IMR-90 (cell line): ENCODE data around the gene KIF1A. TPM values are rescaled to one million over a fixed set of nuclear protein-coding genes. Genes with fewer than 3 reads are reported as not detected.

Experiments used
- ATAC-seq: fragments of 200-7000 bp; cut with Tn5 transposase; 2 replicates; pipeline ENCODE4 v1.9.1; 2020; ENCODE audit warnings: low read depth, mild to moderate bottlenecking, moderate library complexity
- BruUV-seq: library from RNA; stranded (reverse); fragments of 400-500 nt; replicated peaks from 2 replicates; lab custom pipeline; 2021; lab: Mats Ljungman, UMichigan
- CTCF ChIA-PET: fragments of 300-600 bp; formaldehyde crosslinking; extraction: SDS; loops from one replicate; lab custom pipeline; 2021; ENCODE audit warnings: antibody characterized with exemption; lab: Yijun Ruan, JAX
- POLR2A ChIA-PET: fragments of 300-600 bp; sonication (Branson Sonifier 250); formaldehyde crosslinking; loops from one replicate; lab custom pipeline; 2022; ENCODE audit warnings: antibody characterized with exemption; ENCODE audit not compliant: unreplicated experiment; lab: Charles Lee
- DNase-seq: peaks from one replicate; pipeline ENCODE4 v3.0.0; 2013
- H2AFZ ChIP-seq: replicated peaks from 2 replicates; pipeline ENCODE3; 2013; ENCODE audit warnings: low read length, mild to moderate bottlenecking; ENCODE audit not compliant: poor library complexity
- H2AK5ac ChIP-seq: 2 replicates; pipeline ENCODE4 v1.6.1; 2013; ENCODE audit warnings: low read depth, low read length, inconsistent platforms
- H2AK9ac ChIP-seq: replicated peaks from 2 replicates; pipeline ENCODE3; 2013; ENCODE audit warnings: mild to moderate bottlenecking, low read depth, low read length, moderate library complexity; ENCODE audit not compliant: poor library complexity
- H2BK120ac ChIP-seq: 2 replicates; pipeline ENCODE4 v1.6.1; 2013; ENCODE audit warnings: low read depth, low read length, inconsistent platforms
- H2BK15ac ChIP-seq: 3 replicates; pipeline ENCODE4 v1.6.1; 2013; ENCODE audit warnings: low read depth, low read length, inconsistent platforms
- H2BK20ac ChIP-seq: 2 replicates; pipeline ENCODE4 v1.6.1; 2013; ENCODE audit warnings: low read depth, mild to moderate bottlenecking, inconsistent platforms, low read length, moderate library complexity
- H2BK5ac ChIP-seq: 2 replicates; pipeline ENCODE4 v1.6.1; 2013; ENCODE audit warnings: mild to moderate bottlenecking, low read depth, low read length, inconsistent platforms; ENCODE audit not compliant: poor library complexity, severe bottlenecking
- H3K14ac ChIP-seq: replicated peaks from 2 replicates; pipeline ENCODE4 v1.6.1; 2013; ENCODE audit warnings: low read depth, low read length, inconsistent platforms
- H3K18ac ChIP-seq: 2 replicates; pipeline ENCODE4 v1.6.1; 2013; ENCODE audit warnings: low read depth, low read length, control low read depth
- H3K23ac ChIP-seq: 2 replicates; pipeline ENCODE4 v1.6.1; 2013; ENCODE audit warnings: low read depth, low read length, inconsistent platforms
- H3K27ac ChIP-seq: 2 replicates; pipeline ENCODE4 v1.5.1; 2013; ENCODE audit warnings: mild to moderate bottlenecking, control low read depth, low read length; ENCODE audit not compliant: insufficient read depth
- H3K27me3 ChIP-seq: 2 replicates; pipeline ENCODE4 v1.6.1; 2013; ENCODE audit warnings: low read length; ENCODE audit not compliant: control insufficient read depth, insufficient read depth
- H3K36me3 ChIP-seq: 2 replicates; pipeline ENCODE4 v1.6.1; 2013; ENCODE audit warnings: low read length, mixed read lengths; ENCODE audit not compliant: control insufficient read depth, insufficient read depth
- H3K4ac ChIP-seq: 2 replicates; pipeline ENCODE4 v1.6.1; 2013; ENCODE audit warnings: low read depth, low read length, inconsistent platforms
- H3K4me1 ChIP-seq: 2 replicates; pipeline ENCODE4 v1.6.1; 2013; ENCODE audit warnings: low read length, mixed read lengths; ENCODE audit not compliant: control insufficient read depth, insufficient read depth
- H3K4me2 ChIP-seq: 2 replicates; pipeline ENCODE4 v1.6.1; 2013; ENCODE audit warnings: low read depth, mild to moderate bottlenecking, control low read depth, low read length, moderate library complexity
- H3K4me3 ChIP-seq: 2 replicates; pipeline ENCODE4 v1.5.1; 2013; ENCODE audit warnings: low read depth, mild to moderate bottlenecking, control low read depth, low read length, moderate library complexity; ENCODE audit not compliant: insufficient read depth
- H3K56ac ChIP-seq: 2 replicates; pipeline ENCODE4 v1.6.1; 2013; ENCODE audit warnings: low read length, inconsistent platforms; ENCODE audit not compliant: insufficient read depth; ENCODE audit errors: extremely low read depth
- H3K79me1 ChIP-seq, 2 experiments: 2 replicates each; pipeline ENCODE4 v1.6.1; 2013; ENCODE audit warnings: low read length in 2 of 2, inconsistent platforms in 1 of 2, low read depth in 1 of 2
- H3K9ac ChIP-seq: 2 replicates; pipeline ENCODE4 v1.6.1; 2013; ENCODE audit warnings: low read depth, low read length, control low read depth
- H3K9me1 ChIP-seq: 2 replicates; pipeline ENCODE4 v1.6.1; 2013; ENCODE audit warnings: low read length, inconsistent platforms; ENCODE audit not compliant: insufficient read depth
- H3K9me3 ChIP-seq: 2 replicates; pipeline ENCODE4 v1.6.1; 2013; ENCODE audit warnings: low read length; ENCODE audit not compliant: control insufficient read depth, insufficient read depth
- H4K20me1 ChIP-seq: 2 replicates; pipeline ENCODE4 v1.6.1; 2013; ENCODE audit warnings: low read length, inconsistent platforms; ENCODE audit not compliant: insufficient read depth
- H4K5ac ChIP-seq: 2 replicates; pipeline ENCODE4 v1.6.1; 2013; ENCODE audit warnings: mild to moderate bottlenecking, low read depth, low read length, control low read depth
- H4K8ac ChIP-seq, 2 experiments: 2 replicates each; pipeline ENCODE4 v1.6.1; 2013; ENCODE audit warnings: low read depth in 2 of 2, low read length in 2 of 2, control low read depth in 1 of 2, inconsistent platforms in 1 of 2
- H4K91ac ChIP-seq: 2 replicates; pipeline ENCODE4 v1.6.1; 2013; ENCODE audit warnings: low read depth, low read length, inconsistent platforms; ENCODE audit not compliant: insufficient read depth
- BHLHE40 ChIP-seq: fragments of 150-350 bp; IDR thresholded peaks from 2 replicates; pipeline ENCODE4 v1.6.1; 2016; ENCODE audit warnings: mild to moderate bottlenecking, low read depth, low read length
- CEBPB ChIP-seq: IDR thresholded peaks from 2 replicates; pipeline ENCODE4 v1.6.1; 2012; ENCODE audit warnings: low read depth, low read length, improper control_type of control experiment
- CHD1 ChIP-seq: IDR thresholded peaks from 2 replicates; pipeline ENCODE4 v1.6.1; 2012; ENCODE audit warnings: low read depth, low read length, improper control_type of control experiment
- CTCF ChIP-seq: conservative IDR thresholded peaks from 2 replicates; pipeline ENCODE4 v1.5.1; 2012; ENCODE audit warnings: mild to moderate bottlenecking, low read depth, low read length, improper control_type of control experiment
- FOS ChIP-seq: fragments of 150-350 bp; IDR thresholded peaks from 2 replicates; pipeline ENCODE4 v1.6.1; 2016; ENCODE audit warnings: low read depth, low read length
- MAFK ChIP-seq: IDR thresholded peaks from 2 replicates; pipeline ENCODE4 v1.6.1; 2012; ENCODE audit warnings: low read depth, low read length, improper control_type of control experiment
- MAZ ChIP-seq: IDR thresholded peaks from 2 replicates; pipeline ENCODE4 v1.6.1; 2012; ENCODE audit warnings: low read depth, mild to moderate bottlenecking, low read length, improper control_type of control experiment, moderate library complexity, borderline replicate concordance
- MXI1 ChIP-seq: IDR thresholded peaks from 2 replicates; pipeline ENCODE4 v1.6.1; 2012; ENCODE audit warnings: low read depth, mild to moderate bottlenecking, low read length, moderate library complexity, borderline replicate concordance
- NFE2L2 ChIP-seq: fragments of 150-350 bp; IDR thresholded peaks from 2 replicates; pipeline ENCODE4 v1.6.1; 2016; ENCODE audit warnings: low read depth, mild to moderate bottlenecking, low read length
- POLR2A ChIP-seq: IDR thresholded peaks from 2 replicates; pipeline ENCODE4 v1.6.1; 2012; ENCODE audit warnings: mild to moderate bottlenecking, low read depth, low read length
- RAD21 ChIP-seq: IDR thresholded peaks from 2 replicates; pipeline ENCODE4 v1.6.1; 2012; ENCODE audit warnings: low read length, improper control_type of control experiment
- RCOR1 ChIP-seq: IDR thresholded peaks from 2 replicates; pipeline ENCODE4 v1.6.1; 2012; ENCODE audit warnings: mild to moderate bottlenecking, low read length, improper control_type of control experiment; ENCODE audit not compliant: insufficient replicate concordance
- RFX5 ChIP-seq: IDR thresholded peaks from 2 replicates; pipeline ENCODE4 v1.8.0; 2012; ENCODE audit warnings: low read depth, mild to moderate bottlenecking, low read length, moderate library complexity
- SMC3 ChIP-seq: fragments of 150-350 bp; IDR thresholded peaks from 2 replicates; pipeline ENCODE4 v1.6.1; 2016; ENCODE audit warnings: low read depth, mild to moderate bottlenecking, antibody characterized with exemption, low read length, moderate library complexity
- WGBS, 2 experiments: methylation state at CpG; one replicate each; pipeline versions ENCODE4 v1.1.5 to v1.1.7; 2013; ENCODE audit warnings: missing lambda C conversion rate in 2 of 2; ENCODE audit not compliant: insufficient read length in 1 of 2; ENCODE audit errors: extremely low coverage in 2 of 2; 5-methylcytosine and 5-hydroxymethylcytosine counted together
- dilution Hi-C: fragments of 300-500 bp; cut with HindIII; formaldehyde crosslinking; loops from one replicate; pipeline ENCODE4 v1.14.3; 2018; ENCODE audit warnings: low sequenced_read_pairs; ENCODE audit not compliant: unreplicated experiment
- in situ Hi-C: fragments of 300-500 bp; cut with MboI; formaldehyde crosslinking; loops from 3 replicates; pipeline ENCODE4 v1.14.3; 2019; ENCODE audit warnings: low sequenced_read_pairs, inconsistent platforms, mixed read lengths
- intact Hi-C: fragments of 100-400 bp; cut with micrococcal nuclease; formaldehyde crosslinking; loops from 2 replicates; pipeline ENCODE4 v1.10.0; 2022
- polyA plus RNA-seq, 3 experiments: library from polyadenylated mRNA; depleted of rRNA; stranded (reverse); fragments of >200 nt; gene quantifications; 2 replicates each; pipeline ENCODE4 v1.2.3, GENCODE V29; 2012; ENCODE audit warnings: low replicate concordance in 1 of 3
- total RNA-seq: library from RNA; depleted of rRNA; stranded (reverse); fragments of >200 nt; gene quantifications from 2 replicates; pipeline ENCODE4 v1.2.3, GENCODE V29; 2012
- TF ChIP-seq, protein P1 (sequence below): fragments of 150-350 bp; IDR thresholded peaks from 2 replicates; pipeline ENCODE4 v1.6.1; 2017; ENCODE audit warnings: mild to moderate bottlenecking, antibody characterized with exemption, low read length, low read depth
- TF ChIP-seq, protein P2 (sequence below): fragments of 150-350 bp; IDR thresholded peaks from 2 replicates; pipeline ENCODE4 v1.6.1; 2016; ENCODE audit warnings: low read depth, mild to moderate bottlenecking, low read length, moderate library complexity, borderline replicate concordance

The KIF1A gene
- total and polyA plus RNA-seq, 2 of the 4 experiments (the other 2 are of a cell fraction): under 0.01 TPM; not detected in 1

- Histone ChIP-seq H2BK120ac (no peak overlapping the region), H3K36me3 (no peaks in the 10 kb centered on the region), H3K4me3 (no peak overlapping the region), H2BK5ac (no peak overlapping the region), H3K23ac (no peak overlapping the region), H4K5ac (no peak overlapping the region), H3K4ac (no peak overlapping the region), H2BK15ac (no peak overlapping the region), H3K14ac (no peak overlapping the region), H3K27ac (no peak overlapping the region), H4K8ac (no peak overlapping the region), H3K4me1 (no peaks in the 10 kb centered on the region), H3K79me1 (no peaks in the 10 kb centered on the region), H3K4me2 (no peak overlapping the region), H4K91ac (no peak overlapping the region), H3K9me1 (no peaks in the 10 kb centered on the region), H3K9ac (no peak overlapping the region), H4K20me1 (no peaks in the 10 kb centered on the region), H2AK5ac (no peak overlapping the region), H2AK9ac (no peak overlapping the region), H2AFZ (no peak overlapping the region), H3K18ac (no peak overlapping the region), H3K9me3 (no peaks in the 10 kb centered on the region), H3K27me3 (peaks cover 39% of the 10 kb centered on the region), H3K56ac (no peak overlapping the region), H2BK20ac (no peak overlapping the region)
- in situ Hi-C loops: loop anchor here (5.0 kb wide), 1 partner anchor 188 kb away; no protein-coding TSS in a partner anchor
- dilution Hi-C loops: no loop called here
- WGBS, 2 experiments: 68% methylated on average over 9 of the region's 12 CpGs; no CpG with 5 or more reads in 1 of the 2 experiments
- no TSS peak for BruUV-seq
- CTCF ChIA-PET: interaction anchor here (1.3 kb wide), 1 partner anchor 14 kb away, joined by 3 read pairs; no protein-coding TSS in a partner anchor
- ATAC-seq: no peak
- intact Hi-C loops: no loop called here
- TF ChIP-seq CHD1 (no peak), MAZ (no peak), BHLHE40 (no peak), CTCF (no peak), RFX5 (no peak), MXI1 (no peak), MAFK (no peak), SMC3 (no peak), RCOR1 (no peak), CEBPB (no peak), POLR2A (no peak), FOS (no peak), RAD21 (no peak), NFE2L2 (no peak)
- TF ChIP-seq, protein P1, sequence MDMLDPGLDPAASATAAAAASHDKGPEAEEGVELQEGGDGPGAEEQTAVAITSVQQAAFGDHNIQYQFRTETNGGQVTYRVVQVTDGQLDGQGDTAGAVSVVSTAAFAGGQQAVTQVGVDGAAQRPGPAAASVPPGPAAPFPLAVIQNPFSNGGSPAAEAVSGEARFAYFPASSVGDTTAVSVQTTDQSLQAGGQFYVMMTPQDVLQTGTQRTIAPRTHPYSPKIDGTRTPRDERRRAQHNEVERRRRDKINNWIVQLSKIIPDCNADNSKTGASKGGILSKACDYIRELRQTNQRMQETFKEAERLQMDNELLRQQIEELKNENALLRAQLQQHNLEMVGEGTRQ: no peak
- TF ChIP-seq, protein P2, sequence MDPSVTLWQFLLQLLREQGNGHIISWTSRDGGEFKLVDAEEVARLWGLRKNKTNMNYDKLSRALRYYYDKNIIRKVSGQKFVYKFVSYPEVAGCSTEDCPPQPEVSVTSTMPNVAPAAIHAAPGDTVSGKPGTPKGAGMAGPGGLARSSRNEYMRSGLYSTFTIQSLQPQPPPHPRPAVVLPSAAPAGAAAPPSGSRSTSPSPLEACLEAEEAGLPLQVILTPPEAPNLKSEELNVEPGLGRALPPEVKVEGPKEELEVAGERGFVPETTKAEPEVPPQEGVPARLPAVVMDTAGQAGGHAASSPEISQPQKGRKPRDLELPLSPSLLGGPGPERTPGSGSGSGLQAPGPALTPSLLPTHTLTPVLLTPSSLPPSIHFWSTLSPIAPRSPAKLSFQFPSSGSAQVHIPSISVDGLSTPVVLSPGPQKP: no peak
- POLR2A ChIA-PET: no interaction called here
- no peak for DNase-seq
These were observed 114.7 kb downstream of the KIF1A start for GRCh38 chr2:240705204-240705791.
